GM19328 (cell line): ENCODE data around the gene GNGT2.

Experiments
- ATAC-seq: cut with Tn5 transposase; IDR thresholded peaks from one replicate; pipeline ENCODE4 v1.9.1; 2021; ENCODE audit warnings: mild to moderate bottlenecking, moderate library complexity; ENCODE audit not compliant: unreplicated experiment

Gene GNGT2

GRCh38 chr17:49210158-49211029, at the start of gene GNGT2, which contains the start of gene ABI3:
GNGT2 (minus strand) TSS chr17:49210574; CDS start chr17:49207422, 3,152 bp downstream.
ABI3 (plus strand) TSS chr17:49210707; CDS start chr17:49210725, 18 bp downstream.
- ATAC-seq: peak; percentile 66

DNA sequence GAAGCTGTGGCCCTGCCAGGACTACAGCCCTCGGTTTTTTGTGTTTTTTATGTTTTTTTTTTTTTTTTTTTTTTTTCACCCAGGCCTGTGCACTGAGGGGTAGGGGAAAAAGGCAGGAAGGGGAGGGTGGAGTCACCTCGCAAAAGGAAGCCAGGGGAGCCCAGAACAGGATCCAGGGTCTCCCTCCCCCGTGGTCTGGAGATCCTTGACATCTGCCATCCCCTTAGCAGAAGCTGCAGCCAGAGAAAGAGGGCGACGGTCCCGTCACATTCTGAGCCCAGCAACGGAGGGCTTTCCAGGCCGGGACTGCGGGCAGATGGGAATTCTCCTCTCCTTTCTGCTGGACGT, 49.3 kb upstream of the GNGT2 start:
- no peak for ATAC-seq

DNA sequence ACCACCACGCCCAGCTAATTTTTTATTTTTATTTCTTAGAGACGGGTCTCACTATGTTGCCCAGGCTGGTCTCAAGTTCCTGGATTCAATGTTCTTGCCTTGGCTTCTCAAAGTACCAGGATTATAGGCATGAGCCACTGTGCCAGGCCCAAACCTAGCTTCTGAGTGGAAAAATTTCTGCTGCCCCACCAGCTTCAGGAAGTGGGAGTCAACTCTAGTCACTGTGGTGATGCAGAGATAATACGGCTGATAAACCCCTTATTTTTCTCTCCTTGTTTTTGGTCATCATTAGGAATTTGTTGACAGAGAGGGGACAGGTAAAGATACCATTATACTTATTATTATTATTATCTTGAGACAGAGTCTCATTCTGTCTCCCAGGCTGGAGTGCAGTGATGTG, 48.0 kb upstream of the GNGT2 start:
- no peak for ATAC-seq

GRCh38 chr17:49255125-49255524, 44.8 kb upstream of the GNGT2 start:
- no peak for ATAC-seq

GRCh38 chr17:49254066-49254465, 43.7 kb upstream of the GNGT2 start:
- ATAC-seq: no peak

- no peak for ATAC-seq
Observed at GRCh38 chr17:49252148-49252695, 41.8 kb upstream of the GNGT2 start.

- ATAC-seq: no peak
Observed at GRCh38 chr17:49249890-49250522, 39.6 kb upstream of the GNGT2 start.

- ATAC-seq: no peak
Observed at GRCh38 chr17:49249292-49249794, 39.0 kb upstream of the GNGT2 start.

GRCh38 chr17:49247944-49248343, 37.6 kb upstream of the GNGT2 start:
- no peak for ATAC-seq

- no peak for ATAC-seq
Observed at GRCh38 chr17:49244839-49245238, 34.5 kb upstream of the GNGT2 start.

DNA sequence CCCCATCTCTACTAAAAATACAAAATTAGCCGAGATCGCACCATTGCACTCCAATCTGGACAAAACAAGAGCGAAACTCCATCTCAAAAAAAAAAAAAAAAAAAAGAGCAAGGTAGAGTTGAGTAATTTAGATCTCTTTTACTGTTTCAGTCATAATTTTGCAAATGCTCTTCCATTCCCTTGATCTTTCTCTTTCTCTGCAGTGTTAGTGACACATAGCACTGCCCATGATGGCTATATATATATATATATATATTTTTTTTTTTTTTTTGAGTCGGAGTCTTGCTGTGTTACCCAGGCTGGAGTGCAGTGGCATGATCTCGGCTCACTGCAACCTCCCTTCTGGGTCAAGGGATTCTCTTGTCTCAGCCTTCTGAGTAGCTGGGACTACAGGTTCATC, 32.4 kb upstream of the GNGT2 start:
- ATAC-seq: no peak

DNA sequence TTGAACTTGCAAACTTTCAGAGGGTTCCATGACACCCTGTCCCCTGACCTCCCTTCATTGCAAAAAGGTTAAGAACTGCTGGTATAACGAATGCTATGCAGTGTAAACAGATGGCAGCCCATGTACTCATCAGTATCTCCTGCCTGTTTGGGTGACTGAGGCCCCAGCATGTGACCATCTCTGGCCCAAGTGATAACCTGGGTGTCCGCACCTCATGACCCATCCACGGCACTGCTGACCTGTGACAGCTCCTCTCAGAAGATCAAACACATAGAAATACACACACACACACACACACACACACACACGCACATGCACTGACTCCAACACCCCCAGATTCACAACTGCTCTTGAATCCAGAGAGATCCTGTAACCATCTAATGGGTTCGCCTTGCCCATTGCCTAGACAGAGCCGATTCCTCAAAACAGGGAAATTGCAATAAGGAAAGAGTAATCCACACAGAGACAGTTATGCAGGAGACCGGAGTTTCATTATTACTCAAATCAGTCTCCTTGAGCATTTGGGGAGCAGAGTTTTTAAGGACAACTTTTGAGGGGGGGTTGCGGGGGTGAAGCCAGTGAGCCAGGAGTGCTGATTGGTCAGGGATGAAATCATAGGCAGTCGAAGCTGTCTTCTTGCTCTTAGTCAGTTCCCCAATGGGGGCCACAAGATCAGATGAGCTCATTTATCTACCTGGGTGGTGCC, 31.5 kb upstream of the GNGT2 start:
- ATAC-seq: no peak

GRCh38 chr17:49241040-49241439, 30.7 kb upstream of the GNGT2 start:
- ATAC-seq: no peak

- ATAC-seq: no peak
Observed at GRCh38 chr17:49240619-49241018, 30.2 kb upstream of the GNGT2 start.

DNA sequence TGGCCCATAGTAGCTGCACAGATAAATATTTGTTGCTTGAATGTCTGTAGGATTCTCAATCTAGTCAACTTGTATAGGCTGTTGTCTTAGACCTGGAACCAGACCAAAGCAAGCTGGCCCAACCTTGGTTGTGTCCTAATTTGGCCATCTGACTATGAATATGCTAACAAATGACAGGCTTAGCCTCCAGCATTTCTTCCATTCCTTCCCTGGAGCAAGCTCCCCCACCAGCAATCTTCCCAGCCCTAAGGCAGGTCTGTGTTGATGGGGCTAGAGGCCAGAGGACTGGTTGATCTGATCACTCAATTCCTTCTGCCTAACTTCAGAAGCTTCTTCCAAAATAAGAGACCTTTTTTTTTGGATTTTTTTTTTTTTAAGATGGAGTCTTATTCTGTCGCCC, 29.6 kb upstream of the GNGT2 start:
- ATAC-seq: no peak

DNA sequence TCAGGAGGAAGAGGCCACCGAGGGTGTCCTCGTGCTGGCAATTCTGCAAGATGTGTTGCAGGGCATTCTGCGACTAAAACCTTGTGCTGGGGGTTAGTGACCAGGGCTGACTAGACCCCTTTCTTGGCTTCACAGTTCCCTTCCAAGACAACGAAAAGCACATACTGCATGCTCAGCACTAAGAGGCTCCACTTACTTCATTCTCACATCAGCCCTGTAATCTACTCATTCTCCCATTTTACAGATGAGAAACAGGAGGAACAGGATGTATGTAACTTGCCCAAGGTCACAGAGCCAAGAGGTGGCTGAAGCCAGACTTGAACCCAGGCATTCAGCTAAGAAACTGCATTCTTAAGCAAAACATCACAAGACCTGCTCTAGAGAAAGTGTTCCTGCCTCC, 25.5 kb upstream of the GNGT2 start:
- ATAC-seq: no peak

- no peak for ATAC-seq
Observed at GRCh38 chr17:49234509-49235080, 24.2 kb upstream of the GNGT2 start.

- ATAC-seq: no peak
Observed at GRCh38 chr17:49231563-49231894, 21.2 kb upstream of the GNGT2 start.

DNA sequence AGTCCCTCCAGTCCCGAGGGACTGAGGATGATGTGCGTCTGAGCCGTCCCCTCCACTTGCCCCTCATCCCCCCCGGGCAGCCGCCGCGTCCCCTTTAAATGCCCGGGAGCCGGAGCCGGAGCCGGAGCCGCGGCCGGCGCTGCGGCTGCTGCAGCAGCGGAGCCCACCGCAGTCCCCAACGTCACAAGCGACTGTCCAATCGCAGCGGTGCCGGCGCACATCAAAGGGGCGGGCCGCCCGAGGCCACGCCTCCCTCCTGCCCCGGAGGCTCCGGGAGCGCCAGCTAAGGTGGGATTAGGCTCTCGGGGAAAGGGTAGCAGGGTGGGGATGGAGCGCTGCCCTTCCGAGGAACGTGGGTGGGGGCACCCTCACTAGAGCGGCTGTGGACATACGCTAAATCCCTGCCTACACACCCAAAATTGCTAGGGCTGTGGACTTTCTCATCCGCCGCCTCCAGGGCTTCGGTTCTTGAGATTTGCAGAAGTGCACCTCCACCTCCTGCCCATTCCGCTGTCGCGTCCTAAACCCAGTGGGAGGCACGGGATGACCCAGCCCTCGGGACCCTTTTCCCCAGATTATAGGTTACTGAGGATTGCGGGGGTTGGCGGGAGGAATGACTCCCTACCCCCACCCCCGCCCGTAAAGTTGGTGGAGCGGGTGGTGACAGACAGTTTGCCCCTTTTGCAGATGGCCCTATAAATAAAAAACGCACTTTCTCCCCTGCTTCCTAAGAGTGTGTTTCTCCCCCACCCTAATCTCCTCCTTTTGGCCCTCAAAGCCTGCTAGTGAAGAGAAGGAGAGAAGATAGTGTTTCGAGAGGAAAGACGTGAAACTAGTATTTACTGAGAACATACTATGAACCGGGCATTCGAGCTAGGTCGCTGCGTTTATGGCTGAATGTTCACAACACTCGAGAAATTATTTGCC, 20.5 kb upstream of the GNGT2 start, which contains the start of gene PHOSPHO1:
TSS of gene PHOSPHO1 (minus strand) at position 152 of the 927 bp plus-strand sequence. CDS start 4,096 bp downstream, outside the sequence.
- ATAC-seq: peak; percentile 85
